CD4-positive, alpha-beta T cell treated with Interleukin-17A for 1 hour (primary cell): ENCODE data around the gene LDLRAD4.

Source experiments
- DNase-seq: peaks from one replicate; pipeline ENCODE4 v3.0.0-alpha.2; 2020

The LDLRAD4 gene

DNA sequence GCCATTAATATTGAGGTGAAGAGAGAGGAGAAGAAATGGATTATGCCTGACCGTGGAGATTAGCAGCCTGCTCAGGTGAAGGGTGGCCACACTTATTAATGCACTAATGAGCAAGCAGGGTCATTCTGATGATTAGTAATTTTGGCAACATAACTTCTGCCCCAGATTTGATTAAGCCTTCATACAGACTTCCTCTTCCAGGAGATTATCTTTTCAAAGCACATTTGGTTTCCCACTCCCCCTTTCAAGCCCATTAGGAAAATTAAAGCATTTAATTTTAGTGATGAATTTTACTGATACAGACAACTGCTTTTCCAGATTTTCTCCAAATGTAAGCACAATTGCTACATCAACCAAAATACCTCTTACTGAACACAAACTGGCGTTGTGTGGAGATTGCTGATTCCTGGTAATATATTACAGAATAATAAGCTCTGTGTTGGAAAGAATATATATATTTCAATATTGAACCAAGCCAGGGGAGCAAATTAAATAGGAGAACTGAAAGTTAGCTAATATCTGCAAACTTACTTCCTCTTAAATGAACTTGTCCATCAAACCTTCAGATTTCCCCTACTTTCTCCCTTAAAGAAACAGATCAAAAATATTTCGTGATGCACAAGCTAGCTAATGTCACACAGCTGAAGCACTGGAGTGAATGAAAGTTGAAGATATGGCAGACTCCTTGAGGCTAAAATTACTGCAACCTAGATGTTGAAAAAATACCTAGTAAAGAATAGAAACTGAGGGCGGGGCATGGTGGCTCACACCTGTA is 367.0 kb downstream of the LDLRAD4 start:
- DNase-seq: no peak

DNA sequence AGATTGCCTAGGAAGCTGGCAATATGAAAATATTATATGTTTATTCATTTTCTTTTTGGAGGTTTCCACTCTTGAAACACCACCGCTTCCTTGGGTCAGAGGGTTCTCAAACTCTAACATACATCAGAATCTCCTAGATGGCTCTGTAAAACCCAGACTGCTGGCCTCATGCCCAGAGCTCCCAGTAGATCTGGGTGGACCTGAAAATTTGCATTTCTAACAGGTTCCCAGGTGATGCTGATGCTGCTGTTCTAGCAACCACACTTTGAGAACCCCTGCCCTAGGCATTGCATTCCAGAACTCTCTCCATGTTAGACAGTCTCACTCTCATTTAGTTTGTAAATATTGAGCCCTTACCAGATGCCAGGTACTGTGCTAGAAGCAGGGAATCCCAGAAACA is 368.4 kb downstream of the LDLRAD4 start:
- DNase-seq: no peak

DNA sequence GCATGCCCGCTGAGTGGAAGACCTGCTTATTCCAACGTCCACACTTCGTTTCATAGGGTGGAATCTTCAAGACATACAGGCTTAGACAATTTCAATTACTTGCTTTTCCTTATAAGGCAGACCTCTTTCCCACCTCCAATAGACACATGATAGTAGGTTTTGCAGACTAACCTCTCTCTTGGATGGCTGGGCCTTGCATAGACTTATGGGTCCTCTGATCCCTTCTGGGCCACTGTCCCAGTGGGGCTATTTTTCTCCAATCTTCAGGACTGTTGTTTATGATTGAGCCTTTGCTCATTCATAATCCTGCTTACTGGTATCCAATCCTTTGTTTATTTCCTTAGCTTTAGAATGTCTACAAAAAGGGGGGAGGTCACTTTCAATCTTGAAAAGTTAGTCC is 368.9 kb downstream of the LDLRAD4 start:
- no peak for DNase-seq

DNA sequence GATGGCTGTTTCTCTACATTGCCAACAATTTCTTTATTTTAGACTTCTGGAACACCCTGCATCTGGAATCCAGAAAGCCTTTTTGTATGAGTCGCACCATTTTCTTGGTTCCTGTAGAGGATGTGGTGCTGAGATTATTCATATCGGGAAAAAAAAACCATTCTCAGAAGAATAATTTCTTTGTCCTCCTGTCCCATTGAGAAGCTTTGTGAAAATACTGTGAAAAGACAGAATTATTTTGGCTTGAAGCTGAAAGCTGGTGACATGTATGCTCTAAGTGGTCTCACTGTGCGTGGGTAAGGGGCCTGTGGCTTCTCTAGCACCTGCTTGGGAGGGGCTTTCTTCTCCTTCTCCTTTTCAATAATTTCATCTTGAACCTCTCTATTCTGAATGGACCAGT is 369.4 kb downstream of the LDLRAD4 start:
- no peak for DNase-seq

DNA sequence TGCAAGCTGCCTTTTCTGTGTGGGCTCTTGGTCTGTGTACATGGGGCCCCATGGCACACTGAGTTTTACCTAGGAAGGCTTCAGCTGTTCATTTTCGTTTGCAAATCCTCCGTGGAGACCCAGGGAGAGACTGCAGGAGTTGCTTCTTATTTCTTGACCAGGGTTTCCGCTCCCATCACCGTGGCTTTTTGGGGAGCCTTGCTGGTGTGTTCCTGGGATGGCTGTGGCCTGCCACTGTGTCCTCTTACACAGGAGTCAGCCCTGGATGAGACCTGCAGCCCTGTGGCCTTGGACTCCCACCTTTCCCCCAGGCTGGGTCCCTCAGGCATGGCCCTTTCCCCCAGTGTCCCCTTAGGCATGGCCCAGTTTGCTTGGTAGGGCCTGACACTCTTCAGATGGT is 370.8 kb downstream of the LDLRAD4 start:
- no peak for DNase-seq

DNA sequence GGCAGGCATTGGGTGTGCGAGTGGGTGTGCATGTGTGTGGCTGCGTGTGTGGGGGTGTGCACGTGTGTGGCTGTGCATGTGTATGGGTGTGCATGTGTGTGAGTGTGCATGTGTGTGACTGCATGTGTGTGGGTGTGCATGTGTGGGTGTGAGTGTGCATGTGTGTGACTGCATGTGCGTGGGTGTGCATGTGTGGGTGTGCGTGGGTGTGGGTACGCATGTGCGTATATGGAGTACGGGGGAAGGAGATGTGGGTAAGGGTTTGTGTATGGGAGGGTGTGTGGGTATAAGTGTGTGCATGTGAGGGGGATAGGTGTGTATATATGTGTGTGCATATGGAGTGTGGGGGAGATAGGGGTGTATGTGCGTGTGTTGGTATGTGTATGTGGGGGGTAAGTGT is 371.4 kb downstream of the LDLRAD4 start:
- no peak for DNase-seq

GRCh38 chr18:13592246-13592645 is 373.7 kb downstream of the LDLRAD4 start:
- DNase-seq: no peak

- no peak for DNase-seq
Observed at GRCh38 chr18:13594551-13594950, 376.0 kb downstream of the LDLRAD4 start.

GRCh38 chr18:13597068-13597467 is 378.5 kb downstream of the LDLRAD4 start:
- no peak for DNase-seq

DNA sequence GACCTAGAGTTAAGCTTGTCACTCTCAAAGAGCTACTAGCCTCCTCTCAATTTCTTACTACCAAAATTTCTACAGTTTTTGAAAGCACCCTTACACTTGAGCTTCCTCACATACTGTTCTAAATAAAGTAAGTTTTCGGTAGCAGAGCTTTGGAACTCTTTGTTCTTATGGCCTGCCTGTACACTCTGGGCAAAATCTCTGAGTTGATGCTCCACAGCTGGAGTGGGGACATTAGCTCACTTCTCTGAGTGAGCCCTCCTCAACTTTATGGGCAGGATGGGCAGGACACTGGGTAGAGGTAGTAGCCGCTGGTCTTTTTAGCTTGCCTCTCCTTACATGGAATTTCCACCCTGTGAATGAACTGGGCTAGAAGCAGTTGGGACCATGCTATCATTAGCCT is 380.0 kb downstream of the LDLRAD4 start:
- no peak for DNase-seq

DNA sequence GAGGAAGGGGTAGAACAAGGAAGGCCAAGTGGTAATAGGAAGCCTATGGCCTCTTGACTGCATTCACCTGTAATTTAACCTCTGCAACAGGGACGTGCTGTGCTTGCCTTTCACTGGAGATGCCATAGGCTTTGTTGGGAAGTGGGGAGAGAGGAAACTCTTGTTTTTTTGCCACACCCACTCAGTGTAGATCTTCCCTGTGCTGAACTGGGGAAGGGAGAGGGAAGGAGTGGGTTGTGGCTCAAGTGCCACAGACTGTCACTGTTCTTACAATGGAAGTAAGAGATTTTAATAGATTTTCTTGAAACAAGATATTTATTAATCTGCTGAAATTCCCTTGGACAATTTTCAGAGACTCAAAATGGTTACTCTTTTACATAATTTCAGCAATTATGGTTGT is 380.5 kb downstream of the LDLRAD4 start:
- no peak for DNase-seq

GRCh38 chr18:13603304-13604019 is 384.9 kb downstream of the LDLRAD4 start:
- DNase-seq: no peak

DNA sequence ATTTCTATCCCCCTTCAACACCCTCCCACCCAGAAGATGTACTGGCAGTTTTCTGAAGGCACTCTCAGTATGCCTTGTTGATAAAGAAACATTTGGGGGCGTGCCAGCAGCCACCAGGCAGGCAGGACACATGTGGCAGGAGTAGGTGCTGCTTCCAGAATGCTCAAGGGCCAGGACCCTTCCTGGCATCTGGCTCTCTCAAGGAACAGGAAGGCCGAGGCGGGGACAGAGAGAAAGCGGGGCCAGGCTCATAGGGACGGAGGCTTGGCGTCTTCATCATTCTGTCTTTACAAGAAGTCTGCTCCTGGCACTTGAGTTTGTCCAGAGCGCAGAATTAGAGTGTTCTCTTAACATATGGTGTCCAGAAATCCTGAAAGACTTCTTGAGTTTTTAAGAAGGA is 386.2 kb downstream of the LDLRAD4 start:
- no peak for DNase-seq

DNA sequence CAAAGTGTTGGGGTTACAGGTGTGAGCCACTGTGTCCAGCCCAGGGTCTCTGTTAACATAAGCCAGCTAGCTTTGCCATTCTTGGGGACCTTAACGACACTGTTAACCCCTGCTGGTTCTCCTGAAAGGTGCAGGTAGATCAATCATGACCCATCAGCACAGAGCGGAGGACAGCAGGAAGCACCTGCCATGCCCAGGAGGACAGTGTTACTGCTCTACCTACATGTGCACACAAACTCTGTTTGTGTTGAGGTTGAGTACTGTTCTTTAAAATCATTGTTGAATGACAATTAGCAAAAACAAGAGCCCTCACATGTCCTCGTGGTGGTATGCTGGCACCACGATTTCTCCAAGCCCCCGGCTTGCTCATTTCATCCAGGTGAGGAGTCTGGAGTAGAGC is 386.9 kb downstream of the LDLRAD4 start:
- DNase-seq: no peak

DNA sequence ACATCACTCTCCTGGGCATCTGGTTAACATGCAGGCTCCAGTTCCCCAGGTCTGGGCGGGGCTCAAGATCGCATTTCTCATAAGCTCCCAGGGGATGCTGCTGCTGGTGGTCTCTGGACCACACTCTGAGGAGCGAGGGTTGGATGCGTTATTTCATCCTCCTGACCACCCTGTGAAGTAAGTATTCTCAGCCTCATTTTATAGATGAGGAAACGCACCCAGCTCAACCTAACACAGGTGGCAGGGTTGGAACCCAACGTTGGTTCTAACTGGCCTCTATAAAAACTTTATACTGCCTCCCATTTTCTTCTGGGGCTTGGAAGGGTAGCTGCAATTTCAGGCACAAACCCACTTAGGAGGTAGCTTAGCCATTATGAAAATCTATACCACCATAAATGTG is 387.3 kb downstream of the LDLRAD4 start:
- DNase-seq: no peak

DNA sequence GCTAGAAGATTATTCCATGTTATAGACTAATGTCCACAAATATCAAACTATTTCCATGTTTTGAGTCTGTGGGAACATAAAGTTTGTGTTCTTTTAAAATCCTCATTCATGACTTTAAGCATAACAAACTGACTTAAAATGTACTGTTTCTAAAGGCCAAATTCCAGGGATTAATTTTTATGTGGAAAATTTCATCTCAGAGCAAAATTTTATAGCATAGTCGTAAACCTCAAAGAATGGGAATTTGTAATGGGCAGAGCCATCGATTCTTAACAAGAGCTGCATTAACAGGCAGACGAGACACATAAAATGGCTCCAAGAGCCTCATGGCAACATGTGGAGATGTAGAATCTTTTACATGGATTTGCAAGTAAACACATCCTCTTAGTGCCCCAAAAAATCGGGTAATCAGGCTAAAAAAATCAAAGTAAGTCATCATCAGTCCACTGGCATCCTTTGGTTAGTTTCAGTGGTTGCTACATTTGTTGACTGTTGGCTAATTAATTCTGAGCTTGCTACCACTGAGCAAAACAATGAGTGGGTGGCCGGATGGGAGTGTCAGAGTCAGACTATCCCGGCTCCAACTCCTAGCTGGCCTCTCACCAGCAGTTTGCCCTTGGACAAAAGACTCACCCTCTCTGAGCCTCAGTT is 388.2 kb downstream of the LDLRAD4 start:
- no peak for DNase-seq

DNA sequence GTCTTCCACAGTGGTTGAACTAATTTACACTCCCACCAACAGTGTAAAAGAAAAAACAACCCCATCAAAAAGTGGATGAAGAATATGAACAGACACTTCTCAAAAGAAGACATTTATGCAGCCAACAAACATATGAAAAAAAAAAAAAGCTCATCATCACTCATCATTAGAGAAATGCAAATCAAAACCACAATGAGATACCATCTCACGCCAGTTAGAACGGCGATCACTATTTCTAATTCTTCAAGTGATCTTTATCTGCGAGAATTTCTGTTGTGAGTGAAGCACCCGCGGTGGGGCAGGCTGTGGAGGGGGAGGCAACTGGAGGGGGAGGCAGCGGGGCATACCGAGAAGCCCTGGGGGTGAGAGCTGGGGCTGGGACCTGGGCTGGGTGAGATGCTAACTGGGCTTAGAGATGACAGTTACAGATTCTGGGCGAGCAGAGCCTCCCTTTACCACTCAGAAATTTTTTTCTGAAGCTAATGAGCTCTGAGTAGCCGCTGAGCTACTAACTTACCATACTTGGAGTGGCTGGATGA is 389.5 kb downstream of the LDLRAD4 start:
- DNase-seq: peak; percentile 51

DNA sequence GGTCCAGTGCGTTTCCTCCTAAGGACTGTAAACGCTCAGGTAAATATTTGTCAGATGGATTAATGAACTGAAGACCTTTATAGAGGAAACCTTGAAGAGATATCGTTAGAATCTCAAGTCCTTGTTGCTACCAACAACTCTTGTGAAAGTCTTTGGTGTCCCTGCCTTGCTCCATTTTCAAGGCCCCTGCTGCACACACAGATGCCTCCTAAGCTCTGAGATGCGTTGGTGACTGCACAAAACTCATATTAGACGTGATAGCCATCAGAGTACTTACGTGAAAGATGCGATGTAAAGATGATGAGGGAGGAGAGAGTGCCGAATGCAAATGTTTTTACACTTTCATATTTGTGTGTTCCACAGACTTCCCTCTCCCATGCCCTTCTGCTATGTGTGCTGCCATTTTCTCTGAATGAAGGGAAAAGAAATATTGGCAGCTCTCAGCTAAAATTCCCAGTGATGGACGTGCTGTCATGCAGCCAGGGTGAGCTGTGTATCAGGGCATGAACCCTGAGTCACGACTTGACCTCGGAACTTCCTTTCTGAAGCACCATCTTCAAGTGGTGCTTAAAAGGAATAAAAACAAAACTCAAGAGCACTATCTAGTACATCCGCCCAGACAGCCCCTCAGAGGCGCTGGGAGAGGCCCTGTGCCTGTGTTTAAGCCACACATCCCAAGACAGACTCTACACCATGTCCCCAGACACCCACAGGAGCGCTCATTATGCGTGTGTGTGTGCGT is 390.4 kb downstream of the LDLRAD4 start:
- DNase-seq: peak; percentile 49

DNA sequence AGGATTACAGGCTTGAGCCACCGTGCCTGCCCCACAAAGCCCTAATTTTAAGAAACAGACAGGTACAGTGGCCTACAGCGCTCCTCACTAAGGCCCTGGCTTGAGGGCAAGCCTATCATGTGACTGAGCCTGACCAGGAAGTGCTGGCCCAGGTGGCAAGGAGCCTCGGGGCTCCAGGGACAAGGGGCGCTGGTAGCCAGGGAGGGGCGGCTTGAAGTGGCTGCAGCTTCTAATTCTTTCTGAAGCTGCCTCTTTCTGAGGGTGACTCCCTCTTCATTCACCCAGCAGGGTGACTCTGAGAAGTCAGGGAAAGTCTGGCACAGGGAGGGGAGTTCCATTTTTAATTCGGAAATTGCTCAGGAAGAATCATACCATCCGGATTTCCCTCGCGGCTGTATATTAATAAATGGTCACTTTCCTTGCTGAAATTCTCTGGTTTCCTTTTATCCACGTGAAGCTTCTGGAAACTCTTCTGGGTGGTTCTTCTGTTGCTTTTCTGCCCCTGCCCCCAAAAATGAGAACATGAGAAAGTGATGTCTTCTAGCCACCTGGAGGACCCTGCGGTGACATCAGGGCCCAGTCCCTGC is 392.1 kb downstream of the LDLRAD4 start:
- no peak for DNase-seq

DNA sequence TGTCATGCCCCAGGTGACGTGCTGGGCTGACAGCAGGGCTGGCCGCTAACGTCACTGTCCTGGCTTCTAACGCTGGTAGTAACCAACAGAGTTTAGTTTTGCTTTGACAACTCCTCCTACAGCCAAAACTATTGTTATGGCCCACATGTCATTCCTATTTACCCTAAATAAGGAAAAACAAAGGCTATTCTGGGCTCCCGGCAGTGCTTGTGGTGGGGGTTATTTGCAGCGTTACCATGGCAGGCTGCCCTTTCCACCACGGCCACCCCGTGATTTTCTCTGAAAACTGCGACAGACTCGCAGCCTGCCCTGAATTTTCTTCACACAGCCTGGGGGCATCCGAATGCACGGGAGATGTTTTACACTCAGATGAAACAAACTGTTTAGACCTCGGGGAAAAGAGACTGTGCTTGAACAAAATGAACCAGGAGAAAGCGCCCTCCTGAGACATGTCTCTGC is 392.6 kb downstream of the LDLRAD4 start:
- peak; percentile 69 for DNase-seq

DNA sequence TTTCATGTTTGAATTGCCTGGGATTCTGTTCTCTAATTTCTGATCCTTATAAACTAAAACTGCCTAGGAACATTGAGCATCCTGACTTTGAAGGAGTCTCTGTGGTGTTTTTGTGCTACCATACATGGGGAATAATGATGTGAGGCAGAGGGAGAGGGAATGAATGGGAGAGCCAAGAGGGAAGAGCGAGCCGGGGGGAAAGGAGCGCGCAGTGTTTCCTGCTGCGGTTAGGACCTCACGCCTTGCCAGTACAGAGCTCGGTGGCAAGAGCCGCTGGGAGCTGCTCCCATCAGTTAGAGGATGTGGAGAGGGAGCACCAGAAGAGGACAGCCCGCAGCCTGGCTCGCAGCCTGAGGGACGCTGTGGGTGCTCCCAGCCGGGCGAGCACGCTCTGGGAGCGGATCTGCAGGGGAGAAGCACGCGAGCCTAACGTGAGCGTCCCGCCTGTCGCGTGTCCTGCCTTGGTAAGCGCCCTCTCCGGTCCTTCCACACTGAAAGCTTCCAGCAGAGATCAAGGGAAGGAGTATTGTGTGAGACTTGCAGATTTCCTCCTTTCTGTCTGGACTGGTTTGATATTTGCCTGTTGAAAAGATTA is 393.1 kb downstream of the LDLRAD4 start:
- DNase-seq: peak; percentile 20
